GM12878 (cell line): ENCODE results near the gene CFAP44. TPM values are rescaled to one million over a fixed set of nuclear protein-coding genes. Genes with fewer than 3 reads are reported as not detected.

Experiments
- ATAC-seq: fragments of 200-7000 bp; cut with Tn5 transposase; 3 replicates; pipeline ENCODE4 v1.9.1; 2020; ENCODE audit warnings: mild to moderate bottlenecking, moderate library complexity
- BruUV-seq: library from RNA; stranded (reverse); fragments of 400-500 nt; replicated peaks from 2 replicates; lab custom pipeline; 2021; lab: Mats Ljungman, UMichigan
- CTCF ChIA-PET: fragments of 300-600 bp; sonication (Branson Sonifier 250); formaldehyde crosslinking; extraction: SDS; loops from one replicate; lab custom pipeline; 2021; ENCODE audit warnings: inconsistent platforms; lab: Yijun Ruan, JAX
- POLR2A ChIA-PET: fragments of 350-600 bp; formaldehyde crosslinking; extraction: SDS; loops from one replicate; lab custom pipeline; 2021; ENCODE audit warnings: inconsistent platforms; lab: Charles Lee
- RAD21 ChIA-PET: fragments of 300-600 bp; sonication (Branson Sonifier 250); formaldehyde crosslinking; loops from one replicate; lab custom pipeline; 2023; ENCODE audit warnings: antibody characterized with exemption; ENCODE audit not compliant: unreplicated experiment; lab: Charles Lee
- SMC1A ChIA-PET: fragments of 300-600 bp; sonication (Branson Sonifier 250); formaldehyde crosslinking; loops from one replicate; lab custom pipeline; 2023; ENCODE audit not compliant: unreplicated experiment, uncharacterized antibody; lab: Charles Lee
- DNase-seq: peaks from one replicate; pipeline ENCODE4 v3.0.0-alpha.2; 2011; ENCODE audit warnings: low read depth, low spot score
- FAIRE-seq: peaks from 3 replicates; lab custom pipeline; 2011; peaks lifted over from hg19 to GRCh38; lab: Jason Lieb, UNC
- H2AFZ ChIP-seq: 2 replicates; pipeline ENCODE4 v1.6.0; 2011; ENCODE audit warnings: low read depth, low read length, control low read depth; ENCODE audit not compliant: control insufficient read depth
- H3K27ac ChIP-seq: 2 replicates; pipeline ENCODE4 v1.5.1; 2011; ENCODE audit warnings: control low read depth; ENCODE audit not compliant: control insufficient read depth, insufficient read depth
- H3K27me3 ChIP-seq, 2 experiments: replicated peaks in 1 of 2; 2 replicates each; pipeline versions ENCODE4 v1.6.0 to v1.6.1; 2011; ENCODE audit warnings: low read length in 1 of 2; ENCODE audit not compliant: control insufficient read depth in 2 of 2, insufficient read depth in 2 of 2
- H3K36me3 ChIP-seq, 2 experiments: 2 replicates each; pipeline ENCODE4 v1.5.1; 2011; ENCODE audit warnings: low read length in 1 of 2; ENCODE audit not compliant: control insufficient read depth in 2 of 2, insufficient read depth in 2 of 2
- H3K4me1 ChIP-seq: 2 replicates; pipeline ENCODE4 v1.6.1; 2011; ENCODE audit warnings: mild to moderate bottlenecking, low read length, moderate library complexity, mixed read lengths; ENCODE audit not compliant: control insufficient read depth, insufficient read depth
- H3K4me2 ChIP-seq: 2 replicates; pipeline ENCODE4 v1.6.0; 2011; ENCODE audit warnings: control low read depth; ENCODE audit not compliant: control insufficient read depth, insufficient read depth
- H3K4me3 ChIP-seq: fragments of 200-600 bp; sonication (generic); 2 replicates; pipeline ENCODE4 v1.5.1; 2016
- H3K79me2 ChIP-seq: 2 replicates; pipeline ENCODE4 v1.6.0; 2011; ENCODE audit warnings: low read length; ENCODE audit not compliant: control insufficient read depth, insufficient read depth
- H3K9ac ChIP-seq: 2 replicates; pipeline ENCODE4 v1.8.0; 2011; ENCODE audit warnings: low read length, control low read depth, mixed read lengths; ENCODE audit not compliant: control insufficient read depth, insufficient read depth
- H3K9me3 ChIP-seq: replicated peaks from 3 replicates; pipeline ENCODE4 v1.5.1; 2011; ENCODE audit warnings: mild to moderate bottlenecking, low read length; ENCODE audit not compliant: control insufficient read depth, insufficient read depth
- H4K20me1 ChIP-seq: 2 replicates; pipeline ENCODE4 v1.6.0; 2011; ENCODE audit not compliant: control insufficient read depth, insufficient read depth
- IKZF2 ChIP-seq, 2 experiments: fragments of 450-650 bp; IDR thresholded peaks; 2 replicates each; pipeline ENCODE4 v1.6.1; 2017; ENCODE audit warnings: mild to moderate bottlenecking in 2 of 2, moderate library complexity in 2 of 2
- NFXL1 ChIP-seq: fragments of 450-650 bp; IDR thresholded peaks from 2 replicates; pipeline ENCODE4 v1.6.1; 2017; ENCODE audit warnings: antibody characterized with exemption, mild to moderate bottlenecking, borderline replicate concordance
- SIX5 ChIP-seq: IDR thresholded peaks from 2 replicates; pipeline ENCODE4 v1.6.1; 2011; ENCODE audit warnings: mild to moderate bottlenecking, low read depth, low read length, moderate library complexity; ENCODE audit not compliant: severe bottlenecking
- TBL1XR1 ChIP-seq: IDR thresholded peaks from 2 replicates; pipeline ENCODE4 v1.6.1; 2012; ENCODE audit warnings: low read depth, low read length, improper control_type of control experiment
- ZNF207 ChIP-seq: fragments of 450-650 bp; IDR thresholded peaks from 2 replicates; pipeline ENCODE4 v1.6.1; 2014; ENCODE audit warnings: antibody characterized with exemption, mild to moderate bottlenecking, borderline replicate concordance
- WGBS: methylation state at CpG from one replicate; pipeline ENCODE4 v1.1.6; 2016; ENCODE audit warnings: low lambda C conversion rate; ENCODE audit not compliant: insufficient replicate concordance, insufficient coverage; ENCODE audit errors: missing lambda C conversion rate; 5-methylcytosine and 5-hydroxymethylcytosine counted together
- in situ Hi-C: fragments of 300-500 bp; cut with MboI; formaldehyde crosslinking; loops from 9 replicates; pipeline ENCODE4 v1.14.3; 2018; ENCODE audit warnings: mixed read lengths
- intact Hi-C: fragments of 100-400 bp; cut with micrococcal nuclease; formaldehyde crosslinking; loops from one replicate; pipeline ENCODE4 v1.14.2; 2022; ENCODE audit not compliant: unreplicated experiment
- polyA plus RNA-seq, 11 experiments: library from polyadenylated mRNA; depleted of rRNA in 4 of 11; unstranded in 6 of 11; stranded (reverse) in 5 of 11; fragments of >200 nt; fragmentation: Nextera tagmentation in 4 of 11; fragmentation: Illumina TruSeq in 1 of 11; extraction: Ambion mirVana in 4 of 11; extraction: Trizol in 1 of 11; gene quantifications; 1 replicate in 1 of 11; 2 replicates in 10 of 11; pipeline versions ENCODE4 v1.2.1 to v1.2.3, GENCODE V29; 2011 to 2016; ENCODE audit warnings: inconsistent platforms in 2 of 11, missing spikeins in 2 of 11, low read depth in 1 of 11
- total RNA-seq, 4 experiments: library from RNA; depleted of rRNA in 3 of 4; stranded (reverse); fragments of >200 nt in 3 of 4; fragmentation: Illumina TruSeq in 1 of 4; extraction: Trizol in 1 of 4; gene quantifications; 2 replicates each; pipeline versions ENCODE4 v1.2.1 to v1.2.3, GENCODE V29; 2013 to 2021
- TF ChIP-seq, protein P1 (sequence below), 3 experiments: IDR thresholded peaks in 2 of 3; conservative IDR thresholded peaks in 1 of 3; 2 replicates each; pipeline ENCODE4 v1.5.1; 2011; ENCODE audit warnings: low read depth in 3 of 3, low read length in 3 of 3, mild to moderate bottlenecking in 3 of 3, control low read depth in 2 of 3, moderate library complexity in 2 of 3, inconsistent platforms in 1 of 3, mixed read lengths in 1 of 3; ENCODE audit not compliant: control insufficient read depth in 2 of 3, insufficient read depth in 1 of 3; ENCODE audit errors: extremely low read depth in 1 of 3
- TF ChIP-seq, protein P2 (sequence below): IDR thresholded peaks from 2 replicates; pipeline ENCODE4 v1.6.1; 2012; ENCODE audit warnings: low read depth, low read length, improper control_type of control experiment
- TF ChIP-seq, protein P3 (sequence below): fragments of 450-650 bp; formaldehyde crosslinking; IDR thresholded peaks from 2 replicates; pipeline ENCODE4 v1.4.0; 2020; ENCODE audit warnings: mild to moderate bottlenecking, moderate library complexity

Gene CFAP44
- total and polyA plus RNA-seq, 10 of the 15 experiments (the other 5 are each of a cell fraction or from before 2014, with no cell fraction given) = 0.76 to 5.9 (median 3.7) TPM

GRCh38 chr3:113436809-113437208, 4.5 kb downstream of the CFAP44 start (continued):
- TF ChIP-seq, protein P1, sequence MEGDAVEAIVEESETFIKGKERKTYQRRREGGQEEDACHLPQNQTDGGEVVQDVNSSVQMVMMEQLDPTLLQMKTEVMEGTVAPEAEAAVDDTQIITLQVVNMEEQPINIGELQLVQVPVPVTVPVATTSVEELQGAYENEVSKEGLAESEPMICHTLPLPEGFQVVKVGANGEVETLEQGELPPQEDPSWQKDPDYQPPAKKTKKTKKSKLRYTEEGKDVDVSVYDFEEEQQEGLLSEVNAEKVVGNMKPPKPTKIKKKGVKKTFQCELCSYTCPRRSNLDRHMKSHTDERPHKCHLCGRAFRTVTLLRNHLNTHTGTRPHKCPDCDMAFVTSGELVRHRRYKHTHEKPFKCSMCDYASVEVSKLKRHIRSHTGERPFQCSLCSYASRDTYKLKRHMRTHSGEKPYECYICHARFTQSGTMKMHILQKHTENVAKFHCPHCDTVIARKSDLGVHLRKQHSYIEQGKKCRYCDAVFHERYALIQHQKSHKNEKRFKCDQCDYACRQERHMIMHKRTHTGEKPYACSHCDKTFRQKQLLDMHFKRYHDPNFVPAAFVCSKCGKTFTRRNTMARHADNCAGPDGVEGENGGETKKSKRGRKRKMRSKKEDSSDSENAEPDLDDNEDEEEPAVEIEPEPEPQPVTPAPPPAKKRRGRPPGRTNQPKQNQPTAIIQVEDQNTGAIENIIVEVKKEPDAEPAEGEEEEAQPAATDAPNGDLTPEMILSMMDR (IDR thresholded peaks at IDR 0.05 in 2 of 3, conservative IDR thresholded peaks at IDR 0.05 in 1 of 3; ENCODE audit: control insufficient read depth in 2 of 3, extremely low read depth in 1 of 3, insufficient read depth in 1 of 3, low read depth in 3 of 3, low read length in 3 of 3) = no peak
- TF ChIP-seq SIX5 (no peak), IKZF2 (IDR thresholded peaks at IDR 0.05) (no peak), NFXL1 (no peak), TBL1XR1 (no peak), ZNF207 (no peak)
- TF ChIP-seq, protein P2, sequence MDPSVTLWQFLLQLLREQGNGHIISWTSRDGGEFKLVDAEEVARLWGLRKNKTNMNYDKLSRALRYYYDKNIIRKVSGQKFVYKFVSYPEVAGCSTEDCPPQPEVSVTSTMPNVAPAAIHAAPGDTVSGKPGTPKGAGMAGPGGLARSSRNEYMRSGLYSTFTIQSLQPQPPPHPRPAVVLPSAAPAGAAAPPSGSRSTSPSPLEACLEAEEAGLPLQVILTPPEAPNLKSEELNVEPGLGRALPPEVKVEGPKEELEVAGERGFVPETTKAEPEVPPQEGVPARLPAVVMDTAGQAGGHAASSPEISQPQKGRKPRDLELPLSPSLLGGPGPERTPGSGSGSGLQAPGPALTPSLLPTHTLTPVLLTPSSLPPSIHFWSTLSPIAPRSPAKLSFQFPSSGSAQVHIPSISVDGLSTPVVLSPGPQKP = no peak

DNA sequence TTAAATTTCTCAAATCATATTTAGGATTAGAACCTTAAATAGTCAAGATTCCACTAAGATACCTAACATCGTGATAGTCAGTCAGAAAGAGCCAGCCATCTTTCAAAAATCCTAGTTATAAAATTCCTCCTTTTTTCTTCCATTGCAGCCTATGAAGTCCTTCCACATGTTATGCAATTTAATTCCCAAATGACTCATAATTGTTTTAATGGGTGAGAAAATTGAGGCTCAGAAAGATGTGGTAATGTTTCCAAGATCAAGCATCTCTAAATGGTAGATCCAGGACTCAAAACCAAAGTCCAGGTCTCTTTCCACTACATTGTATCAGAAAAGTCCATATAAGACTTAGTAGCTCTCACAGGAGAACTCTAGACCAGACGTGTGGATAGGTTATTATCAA, 9.5 kb downstream of the CFAP44 start:
- no peaks in the 10 kb centered on the region for H3K4me1 ChIP-seq
- no peak for ATAC-seq
- no peak overlapping the region for H3K9ac ChIP-seq
- no TSS peak for BruUV-seq
- H3K79me2 ChIP-seq = no peaks in the 10 kb centered on the region
- intact Hi-C loops = no loop called here
- H3K36me3 ChIP-seq = peaks cover 0 to under 1% of the 10 kb centered on the region in 2 experiments; a peak in 1 of 4 replicates
- H3K27ac ChIP-seq = no peak overlapping the region
- H4K20me1 ChIP-seq = no peaks in the 10 kb centered on the region
- ChIA-PET POLR2A (no interaction called here), RAD21 (no interaction called here), CTCF (interaction anchor here (1.0 kb wide), 1 partner anchor 9 kb away, joined by 3 read pairs; no protein-coding TSS in a partner anchor), SMC1A (interaction anchor here (0.6 to 0.7 kb wide), 2 partner anchors 20 to 343 kb away, joined by 3 read pairs; no protein-coding TSS in a partner anchor)
- H3K9me3 ChIP-seq = peaks cover 3% of the 10 kb centered on the region
- H3K4me2 ChIP-seq = no peak overlapping the region
- DNase-seq = no peak
- in situ Hi-C loops = no loop called here
- H3K27me3 ChIP-seq = no peaks in the 10 kb centered on the region
- WGBS = 65% methylated on average over 2 of the region's 2 CpGs
- H2AFZ ChIP-seq = no peak overlapping the region
- FAIRE-seq = no peak
- H3K4me3 ChIP-seq = no peak overlapping the region
- TF ChIP-seq, protein P2 = no peak
- TF ChIP-seq, protein P3, sequence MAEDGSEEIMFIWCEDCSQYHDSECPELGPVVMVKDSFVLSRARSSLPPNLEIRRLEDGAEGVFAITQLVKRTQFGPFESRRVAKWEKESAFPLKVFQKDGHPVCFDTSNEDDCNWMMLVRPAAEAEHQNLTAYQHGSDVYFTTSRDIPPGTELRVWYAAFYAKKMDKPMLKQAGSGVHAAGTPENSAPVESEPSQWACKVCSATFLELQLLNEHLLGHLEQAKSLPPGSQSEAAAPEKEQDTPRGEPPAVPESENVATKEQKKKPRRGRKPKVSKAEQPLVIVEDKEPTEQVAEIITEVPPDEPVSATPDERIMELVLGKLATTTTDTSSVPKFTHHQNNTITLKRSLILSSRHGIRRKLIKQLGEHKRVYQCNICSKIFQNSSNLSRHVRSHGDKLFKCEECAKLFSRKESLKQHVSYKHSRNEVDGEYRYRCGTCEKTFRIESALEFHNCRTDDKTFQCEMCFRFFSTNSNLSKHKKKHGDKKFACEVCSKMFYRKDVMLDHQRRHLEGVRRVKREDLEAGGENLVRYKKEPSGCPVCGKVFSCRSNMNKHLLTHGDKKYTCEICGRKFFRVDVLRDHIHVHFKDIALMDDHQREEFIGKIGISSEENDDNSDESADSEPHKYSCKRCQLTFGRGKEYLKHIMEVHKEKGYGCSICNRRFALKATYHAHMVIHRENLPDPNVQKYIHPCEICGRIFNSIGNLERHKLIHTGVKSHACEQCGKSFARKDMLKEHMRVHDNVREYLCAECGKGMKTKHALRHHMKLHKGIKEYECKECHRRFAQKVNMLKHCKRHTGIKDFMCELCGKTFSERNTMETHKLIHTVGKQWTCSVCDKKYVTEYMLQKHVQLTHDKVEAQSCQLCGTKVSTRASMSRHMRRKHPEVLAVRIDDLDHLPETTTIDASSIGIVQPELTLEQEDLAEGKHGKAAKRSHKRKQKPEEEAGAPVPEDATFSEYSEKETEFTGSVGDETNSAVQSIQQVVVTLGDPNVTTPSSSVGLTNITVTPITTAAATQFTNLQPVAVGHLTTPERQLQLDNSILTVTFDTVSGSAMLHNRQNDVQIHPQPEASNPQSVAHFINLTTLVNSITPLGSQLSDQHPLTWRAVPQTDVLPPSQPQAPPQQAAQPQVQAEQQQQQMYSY (CRISPR knock-in tag) = no peak
